Measurements from ENCODE around the gene STN1. TPM values are rescaled to one million over a fixed set of nuclear protein-coding genes. Genes with fewer than 3 reads are reported as not detected.

The STN1 gene
- total and polyA plus RNA-seq, 2 of the 4 experiments (the other 2 are of a cell fraction), result 17.8 to 32.3 TPM

DNA sequence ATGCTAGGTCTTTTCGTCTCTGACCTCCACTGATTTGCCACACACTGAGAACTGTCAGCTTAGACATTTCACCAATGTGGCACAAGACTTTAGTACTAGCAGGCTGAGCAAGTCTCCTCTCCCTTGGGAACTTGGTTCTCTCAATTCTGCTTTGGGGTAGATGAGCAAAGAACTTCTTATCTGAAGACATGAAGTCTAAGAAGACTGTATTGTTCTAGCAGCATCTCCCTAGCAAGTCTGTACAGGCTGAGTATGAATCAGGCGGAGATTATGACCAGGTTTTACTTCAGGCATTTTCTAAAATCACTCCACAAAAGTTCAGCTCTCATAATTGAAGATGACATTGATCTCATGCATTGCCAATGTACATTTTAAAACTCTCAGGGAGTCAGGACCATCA is 23.8 kb upstream of the STN1 start:
- H2AFZ ChIP-seq (replicated peaks; ENCODE audit: low read length, poor library complexity), result no peak overlapping the region
- H4K91ac ChIP-seq (ENCODE audit: insufficient read depth, low read depth, low read length), result no peak overlapping the region
- dilution Hi-C loops (cut with HindIII; ENCODE audit: low sequenced_read_pairs, unreplicated experiment), result no loop called here
- WGBS, 2 experiments (ENCODE audit: extremely low coverage in 2 of 2, insufficient read length in 1 of 2), result no CpG with 5 or more reads among the region's 2 CpGs
- H4K8ac ChIP-seq (ENCODE audit: low read depth in 2 of 2, low read length in 2 of 2), result no peak overlapping the region
- POLR2A ChIA-PET (ENCODE audit: unreplicated experiment), result no interaction called here
- DNase-seq, result no peak
- no peaks in the 10 kb centered on the region for H3K79me1 ChIP-seq (ENCODE audit: low read depth in 1 of 2, low read length in 2 of 2)
- TF ChIP-seq MAZ (IDR thresholded peaks at IDR 0.05; ENCODE audit: borderline replicate concordance, low read depth, low read length) (no peak), RFX5 (IDR thresholded peaks at IDR 0.05; ENCODE audit: low read depth, low read length) (no peak), FOS (IDR thresholded peaks at IDR 0.05; ENCODE audit: low read depth, low read length) (no peak), SMC3 (IDR thresholded peaks at IDR 0.05; ENCODE audit: low read depth, low read length) (no peak), MXI1 (IDR thresholded peaks at IDR 0.05; ENCODE audit: borderline replicate concordance, low read depth, low read length) (no peak), NFE2L2 (IDR thresholded peaks at IDR 0.05; ENCODE audit: low read depth, low read length) (no peak), RAD21 (IDR thresholded peaks at IDR 0.05; ENCODE audit: low read length) (no peak), CEBPB (IDR thresholded peaks at IDR 0.05; ENCODE audit: low read depth, low read length) (no peak), CHD1 (IDR thresholded peaks at IDR 0.05; ENCODE audit: low read depth, low read length) (no peak), MAFK (IDR thresholded peaks at IDR 0.05; ENCODE audit: low read depth, low read length) (no peak), RCOR1 (IDR thresholded peaks at IDR 0.05; ENCODE audit: insufficient replicate concordance, low read length) (no peak), BHLHE40 (IDR thresholded peaks at IDR 0.05; ENCODE audit: low read depth, low read length) (no peak)
- TF ChIP-seq, protein P1, sequence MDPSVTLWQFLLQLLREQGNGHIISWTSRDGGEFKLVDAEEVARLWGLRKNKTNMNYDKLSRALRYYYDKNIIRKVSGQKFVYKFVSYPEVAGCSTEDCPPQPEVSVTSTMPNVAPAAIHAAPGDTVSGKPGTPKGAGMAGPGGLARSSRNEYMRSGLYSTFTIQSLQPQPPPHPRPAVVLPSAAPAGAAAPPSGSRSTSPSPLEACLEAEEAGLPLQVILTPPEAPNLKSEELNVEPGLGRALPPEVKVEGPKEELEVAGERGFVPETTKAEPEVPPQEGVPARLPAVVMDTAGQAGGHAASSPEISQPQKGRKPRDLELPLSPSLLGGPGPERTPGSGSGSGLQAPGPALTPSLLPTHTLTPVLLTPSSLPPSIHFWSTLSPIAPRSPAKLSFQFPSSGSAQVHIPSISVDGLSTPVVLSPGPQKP (IDR thresholded peaks at IDR 0.05; ENCODE audit: borderline replicate concordance, low read depth, low read length), result no peak
- TF ChIP-seq, protein P2, sequence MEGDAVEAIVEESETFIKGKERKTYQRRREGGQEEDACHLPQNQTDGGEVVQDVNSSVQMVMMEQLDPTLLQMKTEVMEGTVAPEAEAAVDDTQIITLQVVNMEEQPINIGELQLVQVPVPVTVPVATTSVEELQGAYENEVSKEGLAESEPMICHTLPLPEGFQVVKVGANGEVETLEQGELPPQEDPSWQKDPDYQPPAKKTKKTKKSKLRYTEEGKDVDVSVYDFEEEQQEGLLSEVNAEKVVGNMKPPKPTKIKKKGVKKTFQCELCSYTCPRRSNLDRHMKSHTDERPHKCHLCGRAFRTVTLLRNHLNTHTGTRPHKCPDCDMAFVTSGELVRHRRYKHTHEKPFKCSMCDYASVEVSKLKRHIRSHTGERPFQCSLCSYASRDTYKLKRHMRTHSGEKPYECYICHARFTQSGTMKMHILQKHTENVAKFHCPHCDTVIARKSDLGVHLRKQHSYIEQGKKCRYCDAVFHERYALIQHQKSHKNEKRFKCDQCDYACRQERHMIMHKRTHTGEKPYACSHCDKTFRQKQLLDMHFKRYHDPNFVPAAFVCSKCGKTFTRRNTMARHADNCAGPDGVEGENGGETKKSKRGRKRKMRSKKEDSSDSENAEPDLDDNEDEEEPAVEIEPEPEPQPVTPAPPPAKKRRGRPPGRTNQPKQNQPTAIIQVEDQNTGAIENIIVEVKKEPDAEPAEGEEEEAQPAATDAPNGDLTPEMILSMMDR (conservative IDR thresholded peaks at IDR 0.05; ENCODE audit: low read depth, low read length), result no peak
- TF ChIP-seq, protein P3, sequence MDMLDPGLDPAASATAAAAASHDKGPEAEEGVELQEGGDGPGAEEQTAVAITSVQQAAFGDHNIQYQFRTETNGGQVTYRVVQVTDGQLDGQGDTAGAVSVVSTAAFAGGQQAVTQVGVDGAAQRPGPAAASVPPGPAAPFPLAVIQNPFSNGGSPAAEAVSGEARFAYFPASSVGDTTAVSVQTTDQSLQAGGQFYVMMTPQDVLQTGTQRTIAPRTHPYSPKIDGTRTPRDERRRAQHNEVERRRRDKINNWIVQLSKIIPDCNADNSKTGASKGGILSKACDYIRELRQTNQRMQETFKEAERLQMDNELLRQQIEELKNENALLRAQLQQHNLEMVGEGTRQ (IDR thresholded peaks at IDR 0.05; ENCODE audit: low read depth, low read length), result no peak
- no TSS peak for BruUV-seq (replicated peaks)
- H3K23ac ChIP-seq (ENCODE audit: low read depth, low read length), result no peak overlapping the region
- H3K56ac ChIP-seq (ENCODE audit: extremely low read depth, insufficient read depth, low read length), result no peak overlapping the region
- peaks cover 22% of the 10 kb centered on the region for H3K27me3 ChIP-seq (ENCODE audit: control insufficient read depth, insufficient read depth, low read length)
- CTCF ChIA-PET, result no interaction called here
- H2BK15ac ChIP-seq (ENCODE audit: low read depth, low read length), result no peak overlapping the region
- intact Hi-C loops (cut with micrococcal nuclease), result no loop called here
- H3K9ac ChIP-seq (ENCODE audit: low read depth, low read length), result no peak overlapping the region
- no peak overlapping the region for H2AK9ac ChIP-seq (replicated peaks; ENCODE audit: low read depth, low read length, poor library complexity)
- no peak overlapping the region for H2BK5ac ChIP-seq (ENCODE audit: low read depth, low read length, poor library complexity, severe bottlenecking)
- H3K36me3 ChIP-seq (ENCODE audit: control insufficient read depth, insufficient read depth, low read length), result no peaks in the 10 kb centered on the region
- H3K9me1 ChIP-seq (ENCODE audit: insufficient read depth, low read length), result no peaks in the 10 kb centered on the region
- no peak overlapping the region for H3K4me3 ChIP-seq (ENCODE audit: insufficient read depth, low read depth, low read length)
- no peak overlapping the region for H3K4me2 ChIP-seq (ENCODE audit: low read depth, low read length)
- no peak overlapping the region for H3K4ac ChIP-seq (ENCODE audit: low read depth, low read length)
- H3K27ac ChIP-seq (ENCODE audit: insufficient read depth, low read length), result no peak overlapping the region
- H2BK20ac ChIP-seq (ENCODE audit: low read depth, low read length), result no peak overlapping the region
- in situ Hi-C loops (cut with MboI; ENCODE audit: low sequenced_read_pairs), result no loop called here
- H4K5ac ChIP-seq (ENCODE audit: low read depth, low read length), result no peak overlapping the region
- ATAC-seq (ENCODE audit: low read depth), result no peak
- no peak overlapping the region for H2AK5ac ChIP-seq (ENCODE audit: low read depth, low read length)
- H3K9me3 ChIP-seq (ENCODE audit: control insufficient read depth, insufficient read depth, low read length), result no peaks in the 10 kb centered on the region
- no peak overlapping the region for H3K14ac ChIP-seq (replicated peaks; ENCODE audit: low read depth, low read length)
- H4K20me1 ChIP-seq (ENCODE audit: insufficient read depth, low read length), result no peaks in the 10 kb centered on the region
- H3K4me1 ChIP-seq (ENCODE audit: control insufficient read depth, insufficient read depth, low read length), result no peaks in the 10 kb centered on the region
- H2BK120ac ChIP-seq (ENCODE audit: low read depth, low read length), result no peak overlapping the region
- H3K18ac ChIP-seq (ENCODE audit: low read depth, low read length), result no peak overlapping the region

All from IMR-90 (cell line).